Activated naive CD4-positive, alpha-beta T cell (primary cell): ENCODE results near the gene GALK2.
"Not testable (repeated sequence)": the region's sequence is repeated elsewhere in the genome, so short reads cannot be mapped to it uniquely, and the experiment has no call there.

Source experiments
- DNase-seq, 4 experiments: peaks; one replicate each; lab custom pipeline; 2025; lab: John Stamatoyannopoulos, UW

GALK2 gene

GRCh38 chr15:49164865-49165264, 5.2 kb upstream of the GALK2 start:
- no peak for DNase-seq

GRCh38 chr15:49168016-49168415, 2.0 kb upstream of the GALK2 start:
- no peak for DNase-seq

GRCh38 chr15:49171790-49172189, 1.7 kb downstream of the GALK2 start:
- no peak for DNase-seq

GRCh38 chr15:49174902-49175301, 4.9 kb downstream of the GALK2 start:
- DNase-seq = no peak

- DNase-seq = not testable (repeated sequence)
Observed at GRCh38 chr15:49175582-49176397, 5.7 kb downstream of the GALK2 start.

GRCh38 chr15:49178497-49178896, 8.4 kb downstream of the GALK2 start:
- DNase-seq = no peak

- DNase-seq = no peak
Observed at GRCh38 chr15:49179433-49180190, 9.6 kb downstream of the GALK2 start.

- no peak for DNase-seq
Observed at GRCh38 chr15:49182128-49182527, 12.1 kb downstream of the GALK2 start.

GRCh38 chr15:49183741-49184140, 13.7 kb downstream of the GALK2 start:
- DNase-seq = not testable (repeated sequence)

GRCh38 chr15:49185473-49185872, 15.4 kb downstream of the GALK2 start:
- no peak for DNase-seq

GRCh38 chr15:49187549-49188245, 17.6 kb downstream of the GALK2 start:
- DNase-seq = no peak

GRCh38 chr15:49188933-49189332, 18.9 kb downstream of the GALK2 start:
- no peak for DNase-seq

- DNase-seq = no peak
Observed at GRCh38 chr15:49189631-49190030, 19.6 kb downstream of the GALK2 start.

- DNase-seq = no peak
Observed at GRCh38 chr15:49190586-49190985, 20.5 kb downstream of the GALK2 start.

GRCh38 chr15:49191892-49192291, 21.8 kb downstream of the GALK2 start:
- no peak for DNase-seq

- no peak for DNase-seq
Observed at GRCh38 chr15:49196856-49197255, 26.8 kb downstream of the GALK2 start.

GRCh38 chr15:49199666-49200065, 29.6 kb downstream of the GALK2 start:
- DNase-seq = no peak

- no peak for DNase-seq
Observed at GRCh38 chr15:49200347-49200746, 30.3 kb downstream of the GALK2 start.

- not testable (repeated sequence) for DNase-seq
Observed at GRCh38 chr15:49208102-49208501, 38.1 kb downstream of the GALK2 start.

GRCh38 chr15:49212897-49213296, 42.9 kb downstream of the GALK2 start:
- DNase-seq = no peak

GRCh38 chr15:49215768-49216739, 46.0 kb downstream of the GALK2 start:
- no peak for DNase-seq
